MV-4-11 (cell line): ENCODE data around the gene PCDHGA5.
"Not testable (repeated sequence)": the region's sequence is repeated elsewhere in the genome, so short reads cannot be mapped to it uniquely, and the experiment has no call there.

Experiments
- DNase-seq: peaks from one replicate; lab custom pipeline; 2025; lab: John Stamatoyannopoulos, UW

The PCDHGA5 gene

GRCh38 chr5:141351591-141351990 is 12.4 kb upstream of the PCDHGA5 start:
- DNase-seq = no peak

- no peak for DNase-seq
Measured at GRCh38 chr5:141354900-141355469, 9.0 kb upstream of the PCDHGA5 start, which contains the start of gene PCDHGA4. Gene PCDHGA4 (plus strand): TSS chr5:141355021. CDS start chr5:141355108, 87 bp downstream.

- DNase-seq = no peak
Measured at GRCh38 chr5:141355641-141356040, 8.3 kb upstream of the PCDHGA5 start.

GRCh38 chr5:141356133-141356532 is 7.8 kb upstream of the PCDHGA5 start:
- DNase-seq = no peak

- no peak for DNase-seq
Measured at GRCh38 chr5:141356950-141357349, 7.0 kb upstream of the PCDHGA5 start.

- peak; percentile 82 for DNase-seq
Measured at GRCh38 chr5:141359790-141360426, 4.1 kb upstream of the PCDHGA5 start, which contains the start of gene PCDHGB2. Gene PCDHGB2 (plus strand): TSS chr5:141359994. CDS start chr5:141360136, 142 bp downstream.

- no peak for DNase-seq
Measured at GRCh38 chr5:141360685-141361084, 3.3 kb upstream of the PCDHGA5 start.

GRCh38 chr5:141362719-141363118 is 1.2 kb upstream of the PCDHGA5 start:
- peak; percentile 81 for DNase-seq

- DNase-seq = no peak
Measured at GRCh38 chr5:141366016-141366896, 2.3 kb downstream of the PCDHGA5 start.

GRCh38 chr5:141369994-141370848 is 6.3 kb downstream of the PCDHGA5 start, which contains the start of gene PCDHGB3:
Gene PCDHGB3 (plus strand): TSS chr5:141370242. CDS start chr5:141370395, 153 bp downstream.
- DNase-seq = no peak

- DNase-seq = no peak
Measured at GRCh38 chr5:141371572-141372475, 7.9 kb downstream of the PCDHGA5 start.

- DNase-seq = no peak
Measured at GRCh38 chr5:141373673-141374317, 9.8 kb downstream of the PCDHGA5 start, which contains the start of gene PCDHGA6. Gene PCDHGA6 (plus strand): TSS chr5:141373891. CDS start chr5:141374084, 193 bp downstream.

- DNase-seq = no peak
Measured at GRCh38 chr5:141374627-141375026, 10.7 kb downstream of the PCDHGA5 start.

GRCh38 chr5:141375444-141376155 is 11.6 kb downstream of the PCDHGA5 start:
- not testable (repeated sequence) for DNase-seq

GRCh38 chr5:141382469-141383294 is 18.7 kb downstream of the PCDHGA5 start, which contains the start of gene PCDHGA7:
Gene PCDHGA7 (plus strand): TSS chr5:141382742. CDS start chr5:141382900, 158 bp downstream.
- DNase-seq = no peak

GRCh38 chr5:141383345-141383744 is 19.4 kb downstream of the PCDHGA5 start:
- DNase-seq = no peak

GRCh38 chr5:141384471-141385267 is 20.7 kb downstream of the PCDHGA5 start:
- DNase-seq = no peak
